ENCODE data around the gene PTGES2. TPM values are rescaled to one million over a fixed set of nuclear protein-coding genes. Genes with fewer than 3 reads are reported as not detected.

Gene PTGES2
- polyA plus RNA-seq, 1 of the 3 experiments (the other 2 are of a cell fraction): 141 TPM

DNA sequence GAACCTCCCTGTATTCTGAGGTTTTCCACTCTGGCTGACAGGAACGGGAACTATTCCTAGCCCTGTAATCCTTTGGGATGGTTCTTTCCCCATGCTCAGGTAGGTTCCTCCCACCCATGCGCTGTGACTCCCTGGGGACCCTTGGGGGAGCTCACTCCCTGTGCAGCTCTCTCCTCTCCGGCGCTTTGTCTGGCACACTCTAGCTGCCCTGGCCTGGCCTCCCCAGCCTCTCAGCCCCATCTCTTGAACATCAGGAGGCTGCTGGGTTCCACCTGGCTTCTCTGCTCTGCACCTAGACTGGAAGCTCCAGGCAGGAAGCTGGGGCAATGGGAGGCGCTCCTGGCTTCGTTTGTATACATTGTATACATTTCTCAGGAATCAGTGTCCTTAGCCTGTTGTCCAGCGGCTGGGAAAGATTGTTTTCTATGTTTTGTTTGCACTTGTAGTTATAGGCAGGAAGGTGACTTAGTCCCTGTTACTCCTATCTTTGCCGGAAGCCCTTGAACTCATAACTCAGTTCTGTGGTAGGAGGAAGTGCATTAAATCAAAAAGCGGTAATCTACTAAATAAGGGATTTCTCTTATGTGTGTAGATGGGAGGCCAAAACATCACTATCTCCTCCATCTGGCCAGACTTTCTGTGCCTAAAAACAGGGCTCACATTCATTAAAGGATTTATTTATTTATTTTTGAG lies 39.1 kb downstream of the PTGES2 start:
- Histone ChIP-seq H3K4me3 (ENCODE audit: low read depth in 2 of 2, low read length in 1 of 2) (no peak overlapping the region), H3F3A (replicated peaks; ENCODE audit: insufficient read depth) (peaks cover 12% of the 10 kb centered on the region), H2AFZ (ENCODE audit: low read depth) (no peak overlapping the region), H3K79me2 (ENCODE audit: insufficient read depth) (peaks cover 98% of the 10 kb centered on the region), H3K4me1 (ENCODE audit: control insufficient read depth in 1 of 2, insufficient read depth in 2 of 2, low read depth in 1 of 2, low read length in 1 of 2) (peaks cover 22 to 27% of the 10 kb centered on the region in 2 experiments), H3K27me3 (ENCODE audit: insufficient read depth) (no peaks in the 10 kb centered on the region), H3K9me3 (no peaks in the 10 kb centered on the region), H4K20me1 (ENCODE audit: insufficient read depth) (no peaks in the 10 kb centered on the region), H3K27ac (ENCODE audit: low read depth in 2 of 2, low read length in 1 of 2) (no peak overlapping the region), H3K9me2 (no peaks in the 10 kb centered on the region), H3K4me2 (no peak overlapping the region), H3K36me3 (replicated peaks in 1 of 2; ENCODE audit: control insufficient read depth in 1 of 2, insufficient read depth in 2 of 2, low read length in 1 of 2) (no peaks in the 10 kb centered on the region), H3K9ac (no peak overlapping the region)
- DNase-seq: no peak
- POLR2A ChIA-PET: no interaction called here
- 84% methylated on average over 9 of the region's 9 CpGs for WGBS (ENCODE audit: low lambda C conversion rate)
- CTCF ChIA-PET: interaction anchor here (1.1 to 4.2 kb wide), 2 partner anchors 14 to 29 kb away, joined by 3 to 23 read pairs; no protein-coding TSS in a partner anchor
- no peak for TF ChIP-seq TEAD4 (IDR thresholded peaks at IDR 0.05; ENCODE audit: borderline replicate concordance, insufficient read depth)
- TF ChIP-seq CTCF (IDR thresholded peaks at IDR 0.05): no peak
- TF ChIP-seq, protein P1, sequence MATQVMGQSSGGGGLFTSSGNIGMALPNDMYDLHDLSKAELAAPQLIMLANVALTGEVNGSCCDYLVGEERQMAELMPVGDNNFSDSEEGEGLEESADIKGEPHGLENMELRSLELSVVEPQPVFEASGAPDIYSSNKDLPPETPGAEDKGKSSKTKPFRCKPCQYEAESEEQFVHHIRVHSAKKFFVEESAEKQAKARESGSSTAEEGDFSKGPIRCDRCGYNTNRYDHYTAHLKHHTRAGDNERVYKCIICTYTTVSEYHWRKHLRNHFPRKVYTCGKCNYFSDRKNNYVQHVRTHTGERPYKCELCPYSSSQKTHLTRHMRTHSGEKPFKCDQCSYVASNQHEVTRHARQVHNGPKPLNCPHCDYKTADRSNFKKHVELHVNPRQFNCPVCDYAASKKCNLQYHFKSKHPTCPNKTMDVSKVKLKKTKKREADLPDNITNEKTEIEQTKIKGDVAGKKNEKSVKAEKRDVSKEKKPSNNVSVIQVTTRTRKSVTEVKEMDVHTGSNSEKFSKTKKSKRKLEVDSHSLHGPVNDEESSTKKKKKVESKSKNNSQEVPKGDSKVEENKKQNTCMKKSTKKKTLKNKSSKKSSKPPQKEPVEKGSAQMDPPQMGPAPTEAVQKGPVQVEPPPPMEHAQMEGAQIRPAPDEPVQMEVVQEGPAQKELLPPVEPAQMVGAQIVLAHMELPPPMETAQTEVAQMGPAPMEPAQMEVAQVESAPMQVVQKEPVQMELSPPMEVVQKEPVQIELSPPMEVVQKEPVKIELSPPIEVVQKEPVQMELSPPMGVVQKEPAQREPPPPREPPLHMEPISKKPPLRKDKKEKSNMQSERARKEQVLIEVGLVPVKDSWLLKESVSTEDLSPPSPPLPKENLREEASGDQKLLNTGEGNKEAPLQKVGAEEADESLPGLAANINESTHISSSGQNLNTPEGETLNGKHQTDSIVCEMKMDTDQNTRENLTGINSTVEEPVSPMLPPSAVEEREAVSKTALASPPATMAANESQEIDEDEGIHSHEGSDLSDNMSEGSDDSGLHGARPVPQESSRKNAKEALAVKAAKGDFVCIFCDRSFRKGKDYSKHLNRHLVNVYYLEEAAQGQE (IDR thresholded peaks at IDR 0.05; ENCODE audit: low read depth, low read length): no peak
- TF ChIP-seq USF1 (IDR thresholded peaks at IDR 0.05; ENCODE audit: borderline replicate concordance, low read depth): no peak
- no peak for TF ChIP-seq YY1 (IDR thresholded peaks at IDR 0.05; ENCODE audit: low read depth)
- TF ChIP-seq IRF3 (IDR thresholded peaks at IDR 0.05; ENCODE audit: low read depth, low read length): no peak
- TF ChIP-seq GABPA (IDR thresholded peaks at IDR 0.05; ENCODE audit: low read depth): no peak
- no peak for TF ChIP-seq USF2 (IDR thresholded peaks at IDR 0.05; ENCODE audit: borderline replicate concordance, low read depth, low read length)
- TF ChIP-seq FOSL2 (IDR thresholded peaks at IDR 0.05; ENCODE audit: borderline replicate concordance, low read depth): no peak
- no peak for TF ChIP-seq NFIC (IDR thresholded peaks at IDR 0.05; ENCODE audit: borderline replicate concordance)
- TF ChIP-seq RAD21 (IDR thresholded peaks at IDR 0.05; ENCODE audit: low read length): no peak
- TF ChIP-seq, protein P2, sequence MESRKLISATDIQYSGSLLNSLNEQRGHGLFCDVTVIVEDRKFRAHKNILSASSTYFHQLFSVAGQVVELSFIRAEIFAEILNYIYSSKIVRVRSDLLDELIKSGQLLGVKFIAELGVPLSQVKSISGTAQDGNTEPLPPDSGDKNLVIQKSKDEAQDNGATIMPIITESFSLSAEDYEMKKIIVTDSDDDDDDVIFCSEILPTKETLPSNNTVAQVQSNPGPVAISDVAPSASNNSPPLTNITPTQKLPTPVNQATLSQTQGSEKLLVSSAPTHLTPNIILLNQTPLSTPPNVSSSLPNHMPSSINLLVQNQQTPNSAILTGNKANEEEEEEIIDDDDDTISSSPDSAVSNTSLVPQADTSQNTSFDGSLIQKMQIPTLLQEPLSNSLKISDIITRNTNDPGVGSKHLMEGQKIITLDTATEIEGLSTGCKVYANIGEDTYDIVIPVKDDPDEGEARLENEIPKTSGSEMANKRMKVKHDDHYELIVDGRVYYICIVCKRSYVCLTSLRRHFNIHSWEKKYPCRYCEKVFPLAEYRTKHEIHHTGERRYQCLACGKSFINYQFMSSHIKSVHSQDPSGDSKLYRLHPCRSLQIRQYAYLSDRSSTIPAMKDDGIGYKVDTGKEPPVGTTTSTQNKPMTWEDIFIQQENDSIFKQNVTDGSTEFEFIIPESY (IDR thresholded peaks at IDR 0.05; ENCODE audit: borderline replicate concordance, low read depth): no peak
- TF ChIP-seq MEF2A (IDR thresholded peaks at IDR 0.05; ENCODE audit: borderline replicate concordance, low read depth): no peak
- no peak for TF ChIP-seq FOXJ3 (CRISPR knock-in tag; IDR thresholded peaks at IDR 0.05)
- TF ChIP-seq JUND (IDR thresholded peaks at IDR 0.05): no peak
- TF ChIP-seq TCF12 (IDR thresholded peaks at IDR 0.05): no peak
- TF ChIP-seq GATA2 (CRISPR knock-in tag; IDR thresholded peaks at IDR 0.05): no peak
